Brain microvascular endothelial cell (primary cell): Measurements from ENCODE around the gene DMXL2.

Source experiments
- DNase-seq: peaks from one replicate; pipeline ENCODE4 v3.0.0-alpha.2; 2020
- H3K27ac ChIP-seq: fragments of 250-450 bp; sonication (Bioruptor Pico); 2 replicates; pipeline ENCODE4 v1.5.1; 2020; ENCODE audit warnings: mild to moderate bottlenecking, moderate library complexity
- H3K27me3 ChIP-seq: fragments of 250-450 bp; sonication (Bioruptor Pico); replicated peaks from 2 replicates; pipeline ENCODE4 v1.5.1; 2020; ENCODE audit warnings: mild to moderate bottlenecking
- H3K36me3 ChIP-seq: fragments of 250-450 bp; sonication (Bioruptor Pico); replicated peaks from 2 replicates; pipeline ENCODE4 v1.5.1; 2020; ENCODE audit warnings: mild to moderate bottlenecking
- H3K4me3 ChIP-seq: 2 replicates; pipeline ENCODE4 v1.5.1; 2011; ENCODE audit warnings: low read depth, mild to moderate bottlenecking, control low read depth, low read length, moderate library complexity
- CTCF ChIP-seq: IDR thresholded peaks from 2 replicates; pipeline ENCODE4 v1.5.1; 2011; ENCODE audit warnings: low read depth, mild to moderate bottlenecking, moderate library complexity, low read length, control low read depth, inconsistent platforms; ENCODE audit errors: missing control alignments
- in situ Hi-C: cut with HindIII; loops from 2 replicates; pipeline ENCODE4 v1.10.0; 2017; ENCODE audit warnings: low sequenced_read_pairs, low pct_ligation_motif_present

Gene DMXL2

GRCh38 chr15:51558411-51558810 lies 64.2 kb downstream of the DMXL2 start:
- in situ Hi-C loops = no loop called here
- Histone ChIP-seq H3K36me3 (no peaks in the 10 kb centered on the region), H3K27ac (no peak overlapping the region), H3K27me3 (no peaks in the 10 kb centered on the region), H3K4me3 (no peak overlapping the region)
- no peak for TF ChIP-seq CTCF
- no peak for DNase-seq

GRCh38 chr15:51550841-51551240 lies 71.7 kb downstream of the DMXL2 start:
- in situ Hi-C loops = no loop called here
- no peaks in the 10 kb centered on the region for H3K36me3 ChIP-seq
- no peak overlapping the region for H3K27ac ChIP-seq
- TF ChIP-seq CTCF = no peak
- H3K4me3 ChIP-seq = no peak overlapping the region
- H3K27me3 ChIP-seq = no peaks in the 10 kb centered on the region
- DNase-seq = no peak

- no peak for TF ChIP-seq CTCF
- Histone ChIP-seq H3K27ac (no peak overlapping the region), H3K36me3 (no peaks in the 10 kb centered on the region), H3K4me3 (no peak overlapping the region), H3K27me3 (no peaks in the 10 kb centered on the region)
- in situ Hi-C loops = no loop called here
- no peak for DNase-seq
Observed at GRCh38 chr15:51547656-51548055, 74.9 kb downstream of the DMXL2 start.

- Histone ChIP-seq H3K4me3 (no peak overlapping the region), H3K27ac (no peak overlapping the region), H3K27me3 (no peaks in the 10 kb centered on the region), H3K36me3 (no peaks in the 10 kb centered on the region)
- in situ Hi-C loops = no loop called here
- peak; percentile 5 for DNase-seq
- TF ChIP-seq CTCF = peak; percentile 78
Observed at GRCh38 chr15:51536965-51537574, 85.5 kb downstream of the DMXL2 start.

GRCh38 chr15:51533672-51534398 lies 88.7 kb downstream of the DMXL2 start:
- Histone ChIP-seq H3K27me3 (no peaks in the 10 kb centered on the region), H3K36me3 (no peaks in the 10 kb centered on the region), H3K4me3 (no peak overlapping the region), H3K27ac (no peak overlapping the region)
- no peak for DNase-seq
- in situ Hi-C loops = no loop called here
- TF ChIP-seq CTCF = no peak
